Bronchial epithelial cell (primary cell): ENCODE measurements around the gene CPB2. TPM values are rescaled to one million over a fixed set of nuclear protein-coding genes. Genes with fewer than 3 reads are reported as not detected.

ENCODE experiments used
- DNase-seq: peaks from one replicate; pipeline ENCODE4 v3.0.0-alpha.2; 2010; ENCODE audit warnings: low read depth
- FAIRE-seq: peaks from 2 replicates; lab custom pipeline; 2011; peaks lifted over from hg19 to GRCh38; lab: Jason Lieb, UNC
- H3K27me3 ChIP-seq: 2 replicates; pipeline ENCODE4 v1.5.1; 2011; ENCODE audit warnings: low read length; ENCODE audit not compliant: control insufficient read depth, insufficient read depth
- H3K36me3 ChIP-seq: 2 replicates; pipeline ENCODE4 v1.5.1; 2011; ENCODE audit warnings: low read length; ENCODE audit not compliant: control insufficient read depth, insufficient read depth
- H3K4me3 ChIP-seq: 2 replicates; pipeline ENCODE4 v1.5.1; 2011; ENCODE audit warnings: mild to moderate bottlenecking, low read depth, low read length, control low read depth
- CTCF ChIP-seq: IDR thresholded peaks from 2 replicates; pipeline ENCODE4 v1.5.1; 2011; ENCODE audit warnings: mild to moderate bottlenecking, moderate library complexity, low read length, control low read depth, inconsistent platforms; ENCODE audit not compliant: insufficient read depth, severe bottlenecking
- total RNA-seq: library from RNA; depleted of rRNA; stranded (reverse); fragments of >200 nt; gene quantifications from 2 replicates; pipeline ENCODE4 v1.2.1, GENCODE V29; 2014

Gene CPB2
- total RNA-seq, 1 donor from 2014 or later = not detected

DNA sequence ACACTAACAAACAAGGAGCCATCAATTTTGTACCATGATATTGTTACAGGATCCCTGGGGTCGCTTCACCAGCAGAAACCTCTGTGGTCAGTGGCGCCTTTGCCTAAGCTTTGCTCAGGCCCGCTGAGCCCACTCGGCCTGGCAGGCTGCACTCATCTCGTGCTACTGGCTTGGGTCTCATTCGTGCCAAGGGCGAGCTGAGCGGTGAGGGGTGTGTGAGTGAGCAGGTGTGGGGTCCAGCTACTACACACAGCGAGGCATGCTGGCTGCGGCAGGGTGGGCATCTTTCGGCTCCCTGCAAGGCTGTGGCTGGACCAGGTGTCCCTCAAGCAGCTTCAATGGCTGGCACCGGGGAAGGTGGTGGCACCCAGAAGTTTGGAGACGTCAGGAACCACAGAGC lies 19.1 kb downstream of the CPB2 start:
- no peak for FAIRE-seq
- no peak for TF ChIP-seq CTCF
- Histone ChIP-seq H3K4me3 (no peak overlapping the region), H3K27me3 (no peaks in the 10 kb centered on the region), H3K36me3 (no peaks in the 10 kb centered on the region)
- no peak for DNase-seq

DNA sequence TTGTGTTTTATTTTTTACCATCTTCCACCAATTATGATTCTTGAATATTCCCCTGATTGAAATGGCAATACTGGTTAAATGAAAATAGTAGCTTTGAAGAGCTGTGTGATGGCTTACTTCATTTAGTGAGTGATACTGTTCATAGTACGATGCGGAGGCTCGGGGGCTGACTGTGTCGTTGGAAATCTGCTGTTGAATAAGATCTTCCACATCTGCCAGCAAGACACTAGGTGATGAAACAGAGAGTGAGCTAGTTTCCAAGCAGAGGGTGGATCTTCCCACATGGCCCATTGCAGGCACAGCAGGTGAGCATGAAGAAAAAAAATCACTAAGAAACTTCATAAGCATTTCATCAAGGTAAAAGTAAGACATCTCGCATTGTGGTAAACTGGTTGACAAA lies 22.5 kb downstream of the CPB2 start:
- Histone ChIP-seq H3K36me3 (no peaks in the 10 kb centered on the region), H3K27me3 (no peaks in the 10 kb centered on the region), H3K4me3 (no peak overlapping the region)
- FAIRE-seq (peak; percentile 62), DNase-seq (no peak)
- no peak for TF ChIP-seq CTCF

DNA sequence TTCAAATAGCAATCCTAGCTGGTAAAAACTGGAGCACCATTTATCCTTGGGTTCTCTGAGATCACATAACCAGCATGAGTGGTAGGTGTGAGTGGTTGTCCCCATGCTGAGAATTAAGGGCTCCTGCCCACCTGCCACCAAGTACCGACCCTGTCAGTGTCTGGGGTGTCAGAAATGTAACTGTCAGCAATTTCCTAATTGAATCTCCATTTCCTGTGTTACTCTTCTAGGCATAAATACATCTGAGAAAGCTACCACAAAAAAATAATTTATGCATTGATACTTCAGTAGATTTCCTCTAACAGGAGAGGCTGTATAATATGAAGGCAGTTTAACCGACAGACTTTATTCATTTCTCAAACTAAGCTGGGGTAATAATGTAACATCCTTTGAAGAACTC lies 25.1 kb downstream of the CPB2 start:
- no peak for TF ChIP-seq CTCF
- DNase-seq = no peak
- Histone ChIP-seq H3K4me3 (no peak overlapping the region), H3K36me3 (no peaks in the 10 kb centered on the region), H3K27me3 (no peaks in the 10 kb centered on the region)
- peak; percentile 50 for FAIRE-seq

- TF ChIP-seq CTCF = no peak
- Histone ChIP-seq H3K27me3 (no peaks in the 10 kb centered on the region), H3K4me3 (no peak overlapping the region), H3K36me3 (no peaks in the 10 kb centered on the region)
- DNase-seq (no peak), FAIRE-seq (no peak)
These were observed 27.6 kb downstream of the CPB2 start for GRCh38 chr13:46077265-46077664.

GRCh38 chr13:46076827-46077226 lies 28.0 kb downstream of the CPB2 start:
- H3K27me3 ChIP-seq = no peaks in the 10 kb centered on the region
- FAIRE-seq = no peak
- no peak for DNase-seq
- TF ChIP-seq CTCF = no peak
- no peaks in the 10 kb centered on the region for H3K36me3 ChIP-seq
- no peak overlapping the region for H3K4me3 ChIP-seq

- Histone ChIP-seq H3K4me3 (no peak overlapping the region), H3K36me3 (no peaks in the 10 kb centered on the region), H3K27me3 (no peaks in the 10 kb centered on the region)
- DNase-seq (no peak), FAIRE-seq (no peak)
- no peak for TF ChIP-seq CTCF
These were observed 29.0 kb downstream of the CPB2 start for GRCh38 chr13:46075811-46076210.
